Hematopoietic multipotent progenitor cell treated with erythropoietin and hydrocortisone succinate and interleukin-3 and kit ligand, for 17 days (in vitro differentiated cells): ENCODE data around the gene CRTAC1.

Source experiments
- DNase-seq: peaks from one replicate; pipeline ENCODE4 v3.0.0-alpha.2; 2015; ENCODE audit warnings: low spot score

CRTAC1 gene

DNA sequence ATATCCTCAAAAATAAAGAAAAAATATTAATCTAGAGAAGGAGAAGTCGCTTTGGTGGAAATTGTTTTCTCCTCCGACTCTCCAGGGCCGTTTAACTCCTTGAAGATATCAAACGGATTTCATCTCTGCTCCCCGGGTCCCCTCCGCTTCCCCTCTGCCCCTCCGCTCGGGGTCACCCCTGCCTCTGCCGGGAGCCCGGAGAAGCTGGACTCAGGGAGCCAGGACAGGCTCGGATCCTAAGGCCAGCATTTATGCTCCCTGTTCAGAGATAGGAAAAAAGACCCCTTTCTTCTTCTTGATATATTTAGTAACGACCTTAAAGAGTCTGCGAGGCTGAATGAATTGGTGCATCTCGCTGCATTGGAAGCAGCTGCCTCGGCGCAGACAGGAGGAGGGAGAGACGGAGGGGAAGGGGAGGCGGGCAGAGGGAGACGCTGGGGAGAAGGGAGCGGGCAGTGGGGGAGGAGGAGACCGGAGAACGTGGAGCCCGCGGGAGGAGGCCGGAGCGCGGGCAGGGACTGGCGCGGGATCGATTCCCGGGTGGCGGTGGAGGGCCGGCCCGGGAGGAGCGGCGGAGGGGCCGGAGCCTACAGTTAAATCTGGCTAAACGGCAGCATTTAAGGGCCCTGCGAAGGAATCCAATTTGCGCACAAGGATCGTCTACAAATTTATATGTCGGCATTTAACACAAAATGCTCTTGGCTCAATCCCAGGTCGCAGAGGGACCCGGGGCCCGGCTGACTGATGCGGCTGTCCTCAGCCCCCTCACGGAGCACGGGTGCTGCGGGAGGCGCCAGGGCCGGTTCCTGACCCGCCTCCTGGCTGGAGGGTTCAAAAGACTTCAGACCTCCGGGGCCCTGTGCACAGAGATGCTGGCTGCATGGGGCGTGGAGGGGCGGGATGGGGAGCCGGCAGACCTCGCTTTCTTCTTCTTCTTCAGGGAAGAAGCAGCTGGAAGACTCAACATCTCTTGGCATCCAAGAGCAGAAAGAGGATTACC is 55.6 kb downstream of the CRTAC1 start:
- DNase-seq, result no peak

DNA sequence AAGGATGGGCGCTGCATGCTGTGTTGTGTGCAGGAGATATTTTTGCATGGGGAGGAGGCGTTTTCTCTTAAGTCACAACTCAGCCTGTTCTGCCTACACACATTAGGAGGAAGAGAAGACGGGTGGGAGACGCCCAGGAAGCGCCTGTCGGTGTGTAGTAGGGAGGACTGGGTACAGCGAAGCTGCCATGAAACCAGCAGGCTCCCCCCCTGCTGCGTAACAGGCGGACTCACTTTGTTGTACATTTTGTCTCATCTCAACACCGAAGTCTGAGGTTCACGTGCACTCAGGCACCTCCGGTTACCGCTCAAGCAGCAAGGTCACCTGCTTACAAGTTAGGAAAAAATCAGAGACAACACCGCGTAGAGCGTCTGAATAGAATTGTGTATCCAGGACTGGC is 56.3 kb downstream of the CRTAC1 start:
- no peak for DNase-seq

DNA sequence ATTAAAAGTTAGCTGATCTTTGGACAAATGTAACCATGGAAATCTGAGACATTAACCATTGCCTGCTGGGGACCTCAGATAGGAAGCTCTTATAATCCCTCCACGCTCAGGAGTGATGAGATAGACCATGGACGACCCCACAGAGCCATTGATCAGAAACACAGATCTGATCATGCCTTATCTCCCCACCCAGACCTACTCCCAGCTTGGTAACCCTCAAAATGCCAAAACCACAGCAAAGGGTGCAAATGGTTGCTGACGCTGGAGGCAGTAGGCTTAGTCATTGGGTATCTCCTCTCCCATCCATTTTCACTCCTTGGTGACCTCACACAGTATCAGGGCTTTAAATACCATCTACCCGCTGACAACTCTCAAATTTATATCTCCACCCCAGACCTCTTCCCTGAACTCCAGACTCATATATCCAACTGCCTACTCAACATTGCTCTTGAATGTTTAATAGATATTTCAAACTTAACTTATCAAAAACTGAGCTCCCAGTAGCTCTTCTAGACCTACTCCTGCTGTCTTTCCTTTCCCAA is 60.8 kb downstream of the CRTAC1 start:
- no peak for DNase-seq

DNA sequence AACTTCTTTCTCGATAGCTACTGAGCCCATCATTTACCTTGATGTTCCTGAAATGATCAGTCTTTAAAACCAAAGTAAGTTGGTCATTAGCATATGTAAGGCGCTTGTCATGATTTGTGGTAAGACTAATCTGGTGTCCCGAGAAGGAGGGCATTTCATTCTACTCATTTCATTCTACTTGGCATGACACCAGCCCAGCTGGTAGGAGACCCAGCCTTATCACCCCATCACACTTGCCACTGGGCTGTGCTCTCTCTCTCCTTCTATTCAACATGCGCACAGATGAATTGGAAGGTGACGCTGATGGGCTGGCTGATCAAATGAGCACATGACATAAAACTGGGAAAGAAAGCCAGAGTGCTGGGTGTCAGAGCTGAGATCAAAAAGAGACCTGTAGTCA is 65.7 kb downstream of the CRTAC1 start:
- no peak for DNase-seq

DNA sequence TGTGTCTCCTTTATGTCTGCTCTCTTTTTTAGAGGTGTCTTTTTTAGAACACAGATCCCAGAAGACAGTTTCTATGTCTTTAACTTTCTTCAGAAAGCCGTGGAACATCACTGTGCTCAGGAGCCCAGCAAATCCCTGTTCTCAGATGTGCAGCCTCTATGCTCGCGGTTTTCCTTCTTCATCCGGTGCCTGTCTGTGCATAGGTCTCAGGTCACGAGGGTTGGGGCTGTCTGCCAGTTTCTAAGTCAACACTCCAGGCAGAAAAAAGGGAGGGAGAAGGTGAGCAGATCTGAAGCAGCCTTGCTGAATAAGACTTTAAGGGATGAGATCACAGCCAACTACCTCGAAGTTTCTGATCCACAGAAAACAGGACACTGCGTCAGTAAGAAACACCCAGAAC is 68.5 kb downstream of the CRTAC1 start:
- DNase-seq, result no peak

DNA sequence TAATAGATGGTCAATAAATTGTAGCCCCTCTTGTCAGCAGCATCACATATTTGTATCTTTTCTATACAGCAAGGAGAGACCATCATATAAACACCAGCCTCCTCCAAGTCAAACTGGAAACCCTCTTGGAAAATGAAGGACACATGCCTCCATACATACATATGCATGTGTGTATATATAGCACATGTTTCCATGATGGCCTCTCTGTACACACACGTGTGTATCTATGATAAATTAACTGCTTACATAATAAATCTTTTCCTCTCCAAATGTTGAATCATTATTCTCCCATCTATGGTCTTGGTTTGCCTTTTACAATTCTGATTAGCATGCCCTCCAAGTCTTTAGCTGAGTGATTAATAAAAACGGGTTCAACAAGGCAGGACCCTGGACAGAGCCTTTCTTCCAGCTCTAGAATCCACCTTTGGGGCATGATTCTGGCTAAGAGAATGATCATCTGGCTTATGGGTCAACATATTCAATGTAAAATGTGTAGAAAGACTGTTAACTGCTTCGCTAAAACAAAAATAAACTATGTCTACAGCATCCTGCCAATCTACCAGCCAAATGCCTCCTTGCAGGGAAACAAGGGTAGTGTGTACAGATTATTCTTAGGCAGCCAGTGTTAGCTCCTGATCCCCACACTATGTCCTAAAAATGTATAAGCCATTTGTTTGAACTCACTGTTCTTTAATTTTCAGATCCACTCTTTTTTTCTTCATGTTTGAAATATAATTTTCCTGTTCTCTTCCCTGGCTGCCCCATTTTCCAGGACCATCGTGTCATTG is 70.0 kb downstream of the CRTAC1 start:
- DNase-seq, result no peak

DNA sequence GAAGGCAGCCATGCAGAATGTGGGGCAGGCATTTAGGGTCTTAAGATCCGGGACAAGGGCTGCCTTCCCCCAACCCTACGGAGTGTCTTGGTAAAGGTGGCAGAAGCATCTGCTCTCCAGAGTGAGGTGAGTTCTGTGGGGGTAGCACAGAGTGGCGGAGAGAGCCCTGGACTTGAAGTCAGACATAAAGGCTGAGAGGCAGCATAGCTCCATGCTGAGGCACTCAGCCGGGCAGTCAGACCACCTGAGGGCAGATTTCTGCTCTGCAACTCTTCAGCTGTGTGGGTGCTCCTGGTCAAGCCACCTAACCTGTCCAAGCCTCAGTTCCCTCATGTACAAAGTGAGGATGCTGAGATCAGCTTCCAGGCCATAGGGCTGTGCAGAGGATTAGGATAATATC is 81.0 kb downstream of the CRTAC1 start:
- DNase-seq, result no peak

DNA sequence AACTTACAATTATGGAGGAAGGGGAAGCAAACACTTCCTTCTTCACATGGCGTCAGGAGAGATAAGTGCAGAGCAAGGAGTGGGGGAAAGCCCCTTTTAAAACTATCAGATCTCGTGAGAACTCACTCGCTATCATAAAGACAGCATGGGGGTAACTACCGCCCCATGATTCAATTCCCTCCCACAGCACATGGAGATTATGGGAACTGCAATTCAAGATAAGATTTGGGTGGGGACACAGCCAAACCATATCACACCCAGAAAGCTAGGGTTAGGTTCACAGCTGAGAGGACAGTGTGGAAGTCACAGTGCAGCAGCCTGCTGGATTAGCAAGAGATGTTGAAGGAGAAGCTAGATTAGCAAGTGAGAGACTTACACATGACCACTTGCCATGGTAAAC is 81.6 kb downstream of the CRTAC1 start:
- DNase-seq, result peak; percentile 5

DNA sequence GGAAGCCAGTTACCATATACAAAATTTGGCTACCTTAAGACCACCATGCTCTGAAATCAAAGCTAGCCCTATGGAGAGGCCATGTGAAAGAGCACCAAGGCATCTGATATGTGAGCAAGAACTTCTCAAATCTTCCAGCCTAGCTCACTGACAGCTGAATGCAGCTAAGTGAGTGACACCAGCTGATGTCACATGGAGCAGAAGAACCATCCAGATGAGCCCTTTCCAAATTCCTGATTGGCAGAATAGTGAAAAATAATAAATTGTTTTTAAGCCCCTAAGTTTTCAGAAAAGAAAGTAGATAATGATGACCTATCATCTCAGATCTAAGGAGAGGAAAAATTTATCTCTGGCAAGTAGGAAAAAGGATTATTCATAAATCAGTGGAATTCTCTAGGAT is 85.6 kb downstream of the CRTAC1 start:
- DNase-seq, result no peak

DNA sequence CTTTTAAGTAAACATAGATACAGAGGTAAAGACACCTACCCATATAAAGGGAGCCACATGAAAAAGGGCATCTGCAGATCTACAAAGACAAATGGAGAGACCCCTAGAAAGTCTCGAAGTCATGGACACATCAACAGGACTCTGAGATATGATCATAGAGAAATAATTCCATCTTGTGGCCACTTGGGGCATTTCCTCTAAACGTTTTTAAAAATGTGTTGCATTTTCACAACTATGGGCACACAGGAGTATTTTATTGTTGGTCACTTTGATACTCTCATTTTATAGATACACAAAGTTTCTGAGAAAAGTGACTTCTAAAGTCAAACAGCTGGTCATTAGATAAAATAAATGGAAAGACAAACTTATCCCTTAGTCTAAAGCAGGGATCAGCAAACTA is 87.1 kb downstream of the CRTAC1 start:
- no peak for DNase-seq

DNA sequence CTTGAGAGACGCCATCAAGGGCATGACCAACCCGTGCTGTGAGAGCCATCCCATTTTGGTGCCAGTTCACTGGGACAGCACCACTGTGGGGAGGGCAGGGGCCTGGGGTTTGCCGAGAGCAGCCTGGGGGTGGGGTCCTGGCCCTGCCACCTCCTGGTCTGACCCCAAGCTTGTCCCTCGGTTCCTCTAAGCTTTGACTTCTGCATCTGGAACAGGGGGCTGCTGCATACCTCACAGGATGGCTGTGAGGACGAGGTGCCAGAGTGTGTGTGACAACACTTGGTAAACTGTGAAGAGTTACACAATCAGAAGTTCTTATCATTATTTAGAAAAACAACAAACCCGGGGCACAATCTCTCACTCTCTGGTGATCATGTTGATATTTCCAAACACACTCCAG is 89.9 kb downstream of the CRTAC1 start:
- DNase-seq, result no peak

DNA sequence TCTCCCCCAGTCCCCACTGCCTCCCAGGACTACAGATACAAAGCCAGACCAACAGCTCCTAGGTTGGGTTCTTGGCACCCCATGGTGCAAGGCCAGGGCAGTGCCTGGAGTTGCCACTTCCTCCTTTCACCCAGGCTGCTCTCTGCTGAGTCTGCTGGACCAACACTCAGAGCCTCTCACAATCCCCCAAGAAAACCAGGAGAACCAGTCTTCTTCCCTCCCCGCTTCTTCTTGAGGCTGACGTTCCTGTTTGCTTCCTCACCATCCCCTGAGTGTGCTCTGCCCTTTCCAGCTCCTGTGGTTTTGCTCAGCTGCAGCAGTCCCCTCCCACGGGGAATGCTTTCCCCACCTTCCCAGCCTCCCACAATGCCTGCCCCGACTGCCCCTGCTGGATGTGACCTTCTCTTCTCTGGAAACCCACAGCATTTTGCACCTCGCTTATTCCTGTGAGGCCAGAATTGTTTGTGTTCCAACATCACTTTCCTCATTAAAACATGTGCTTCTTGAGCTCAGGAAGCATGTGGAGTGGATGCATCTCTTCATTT is 90.9 kb downstream of the CRTAC1 start:
- DNase-seq, result no peak

DNA sequence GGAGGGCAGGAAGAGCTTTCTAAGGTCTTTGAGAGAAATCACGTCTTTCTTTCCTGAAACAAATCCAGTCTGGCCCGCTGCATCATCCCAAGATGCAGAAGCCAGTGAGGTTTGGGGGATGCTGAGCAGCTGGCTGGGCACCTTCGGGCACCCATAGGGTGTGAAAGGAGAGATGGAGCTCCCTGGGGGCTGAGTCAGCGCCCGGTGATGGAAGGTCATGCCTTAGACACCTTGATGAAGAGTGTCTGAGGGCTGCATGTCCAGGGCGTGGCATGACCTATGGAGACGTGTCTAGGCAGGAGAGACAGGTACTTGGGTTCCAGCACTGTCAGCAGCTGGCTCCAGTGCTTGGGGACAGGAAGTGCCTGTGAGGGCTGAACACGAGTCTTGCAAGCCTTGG is 92.5 kb downstream of the CRTAC1 start:
- no peak for DNase-seq

DNA sequence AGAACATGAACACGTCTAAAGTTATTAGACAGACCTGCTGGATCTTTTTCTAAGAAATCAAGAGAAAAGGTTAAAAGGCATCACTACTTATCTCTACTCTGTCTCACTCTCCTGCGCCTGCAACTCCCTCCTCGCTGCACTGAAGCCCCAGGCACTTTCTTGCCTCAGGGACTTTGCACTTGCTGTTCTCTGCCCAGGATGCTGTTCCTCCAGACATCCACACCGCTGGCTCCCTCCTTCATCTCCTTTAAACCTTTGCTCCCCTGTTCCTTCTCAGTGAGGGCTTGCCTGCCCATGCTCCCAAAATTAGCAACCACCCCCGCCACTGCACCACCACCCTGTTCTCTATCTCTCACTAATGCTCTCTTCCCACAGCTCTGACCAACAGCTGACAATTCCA is 93.4 kb downstream of the CRTAC1 start:
- DNase-seq, result no peak

DNA sequence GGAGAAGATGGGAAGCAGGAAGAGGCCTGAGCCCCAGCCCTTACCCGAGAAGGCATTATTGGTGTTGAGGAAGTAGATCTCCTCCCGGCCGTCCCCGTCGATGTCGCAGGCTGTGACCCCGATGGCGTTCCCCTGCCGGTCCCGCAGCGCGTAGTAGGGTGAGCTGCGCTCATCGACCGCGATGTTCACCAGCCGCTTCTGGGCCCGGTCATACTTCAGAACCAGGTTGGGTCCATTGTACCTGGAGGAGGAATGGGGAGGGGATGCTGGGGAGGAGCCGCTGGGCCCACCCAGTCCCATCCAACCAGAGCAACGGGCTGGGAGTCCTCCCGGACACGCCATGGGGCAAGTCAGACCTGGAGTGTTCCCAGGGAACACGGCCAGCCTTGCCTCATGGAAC is 94.3 kb downstream of the CRTAC1 start:
- DNase-seq, result no peak

DNA sequence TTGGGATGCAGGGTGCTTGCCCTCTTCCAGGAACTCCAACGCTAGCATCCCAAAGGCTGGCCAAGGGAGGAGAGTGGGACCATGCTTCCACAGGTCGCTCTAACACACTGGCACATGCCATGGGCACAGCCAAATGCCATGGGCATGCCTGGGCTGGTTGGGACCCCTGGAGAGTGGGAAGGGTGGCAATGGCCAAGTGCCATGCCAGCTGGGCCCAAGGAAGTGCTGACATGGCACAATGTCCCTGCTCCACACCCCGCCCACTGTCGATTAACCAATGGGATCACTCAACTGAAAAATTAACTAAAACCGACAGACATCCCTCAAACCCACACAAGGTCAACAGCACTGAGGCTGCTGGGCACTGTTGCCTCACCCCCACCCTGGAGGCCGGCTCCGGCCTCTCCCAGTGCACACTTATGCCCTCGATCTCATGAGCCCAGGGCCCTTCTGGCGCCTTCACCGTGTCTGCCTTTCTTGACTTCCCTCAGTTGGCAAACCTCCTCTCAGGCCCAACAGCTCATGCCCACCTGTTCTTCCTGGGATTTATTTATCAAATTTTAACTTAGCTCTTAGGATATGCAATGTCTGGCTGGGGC is 97.4 kb downstream of the CRTAC1 start:
- no peak for DNase-seq

DNA sequence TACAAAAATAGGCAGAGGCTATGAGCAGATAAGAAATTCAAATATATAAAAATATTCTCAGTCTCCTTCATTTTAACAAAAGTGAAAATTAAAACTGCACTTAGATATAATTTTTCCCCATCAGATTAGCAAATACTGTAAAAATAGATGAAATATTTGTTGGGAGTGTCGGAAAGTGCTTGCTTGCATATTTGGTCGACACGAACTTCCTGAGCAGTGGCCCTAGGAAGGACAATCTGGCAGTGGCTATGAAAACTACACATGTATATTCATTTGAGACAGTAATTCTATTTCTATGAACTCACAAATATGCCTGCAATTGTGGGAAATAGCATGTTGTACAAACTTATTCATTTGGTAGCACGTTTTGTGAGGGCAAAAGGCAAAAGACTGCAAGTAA is 99.4 kb downstream of the CRTAC1 start:
- no peak for DNase-seq

DNA sequence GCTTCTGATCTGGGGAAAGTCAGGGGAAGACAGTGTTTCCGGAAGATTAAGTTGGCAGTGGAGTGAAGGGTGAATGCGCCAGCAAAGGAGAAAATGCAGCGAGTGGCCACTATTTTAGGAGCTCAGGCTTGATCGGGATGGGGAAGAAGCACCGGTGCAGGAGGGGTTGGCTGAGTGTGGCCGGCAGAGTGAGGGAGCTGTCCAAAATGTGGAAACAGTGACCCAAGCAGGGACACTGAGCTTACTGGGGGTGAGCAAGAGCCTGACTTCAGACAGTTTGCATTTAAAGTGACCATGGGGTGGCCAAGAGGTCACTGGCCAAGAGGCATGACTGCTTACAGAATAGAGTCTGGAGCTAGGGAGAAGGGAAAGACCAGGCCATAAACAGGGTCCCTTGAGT is 101.5 kb downstream of the CRTAC1 start:
- DNase-seq, result no peak

DNA sequence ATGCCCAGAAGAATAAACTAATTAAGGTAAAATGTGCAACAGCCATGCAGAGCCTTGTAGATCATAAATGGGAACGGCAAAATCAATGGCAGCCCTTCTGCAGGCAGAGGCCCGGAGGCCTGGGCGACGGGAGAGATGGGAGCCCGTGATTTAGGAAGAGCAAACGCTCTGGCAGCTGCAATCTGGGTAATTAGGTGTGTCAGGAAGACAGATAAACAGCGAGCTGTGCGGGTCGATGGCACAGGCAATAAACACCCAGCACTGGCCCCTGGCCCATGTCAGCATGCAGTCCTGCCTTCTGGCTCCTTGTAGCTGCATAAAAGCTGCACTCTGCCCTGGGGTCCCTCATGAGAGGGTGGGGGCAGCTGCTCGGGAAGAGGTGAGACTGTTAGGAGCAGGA is 102.8 kb downstream of the CRTAC1 start:
- no peak for DNase-seq

DNA sequence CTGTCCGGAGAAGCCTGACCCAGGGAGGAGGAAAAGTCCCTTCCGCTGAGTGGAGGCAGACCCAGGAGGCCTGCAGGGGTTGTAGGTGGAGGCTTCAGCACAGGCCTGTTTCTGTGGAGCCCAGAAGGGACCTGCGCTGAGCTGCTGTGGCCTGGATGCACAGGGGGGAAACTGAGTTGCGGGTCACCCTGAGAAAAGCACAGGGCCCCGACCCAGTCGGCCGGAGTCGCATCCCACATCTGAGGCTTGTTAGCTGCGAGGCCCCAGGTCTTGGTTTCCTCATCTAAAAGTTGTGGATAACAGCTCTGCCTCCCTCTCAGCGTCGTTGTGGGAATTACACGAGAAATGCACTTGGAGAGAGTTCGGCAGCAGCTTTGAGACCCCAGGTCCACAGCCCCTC is 104.4 kb downstream of the CRTAC1 start:
- DNase-seq, result no peak

DNA sequence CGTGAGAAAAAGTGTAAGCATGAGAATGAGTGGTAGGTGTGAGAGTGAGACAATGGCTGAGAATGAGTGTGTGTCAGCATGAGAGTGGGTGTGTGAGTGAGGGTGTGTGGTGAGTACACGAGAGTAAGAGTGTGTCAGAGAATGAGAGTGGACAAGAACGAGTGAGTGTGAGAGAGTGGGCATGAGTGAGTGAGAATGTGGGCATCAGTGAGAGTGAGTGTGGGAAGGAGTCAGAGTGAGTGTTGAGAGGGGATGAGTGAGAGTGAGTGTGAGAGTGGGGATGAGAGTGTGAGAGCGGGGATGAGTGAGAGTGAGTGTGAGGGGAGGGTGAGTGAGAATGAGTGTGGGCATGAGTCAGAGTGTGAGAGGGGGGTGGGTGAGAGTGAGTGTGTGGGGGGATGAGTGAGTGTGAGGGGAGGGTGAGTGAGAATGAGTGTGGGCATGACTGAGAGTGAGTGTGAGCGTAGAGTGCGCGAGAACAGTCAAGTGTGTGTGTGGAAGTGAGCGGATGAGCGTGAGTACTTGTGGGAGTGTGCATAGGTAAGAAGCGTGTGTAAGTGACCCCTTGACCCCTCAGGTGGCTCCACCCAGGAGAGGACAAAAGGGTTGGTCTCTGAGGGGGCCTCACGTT is 105.0 kb downstream of the CRTAC1 start:
- DNase-seq, result no peak

DNA sequence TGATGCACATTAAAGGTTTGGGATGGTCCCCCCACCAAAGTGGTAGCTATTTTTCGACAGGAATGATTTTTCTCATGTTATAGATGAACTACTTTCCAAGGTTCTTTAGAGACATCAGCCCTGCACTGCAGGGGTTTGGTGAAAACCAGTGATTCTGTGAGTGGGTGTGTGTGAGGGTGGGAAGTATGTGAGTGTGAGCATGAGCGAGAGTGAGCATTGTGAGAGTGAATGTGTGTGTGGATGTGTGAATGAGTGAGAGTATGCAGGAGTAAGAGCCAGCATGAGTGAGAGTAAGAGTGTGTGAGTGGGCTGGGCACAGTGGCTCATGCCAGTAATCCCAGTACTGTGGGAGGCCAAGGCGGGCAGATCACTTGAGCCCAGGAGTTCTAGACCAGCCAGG is 105.7 kb downstream of the CRTAC1 start:
- no peak for DNase-seq
